HG03520 (cell line): Measurements from ENCODE around the gene TTLL3.

Experiments
- ATAC-seq: cut with Tn5 transposase; IDR thresholded peaks from one replicate; pipeline ENCODE4 v1.9.1; 2021; ENCODE audit warnings: mild to moderate bottlenecking, moderate library complexity; ENCODE audit not compliant: unreplicated experiment

Gene TTLL3

GRCh38 chr3:9806688-9807589, 3.1 kb upstream of the TTLL3 start:
- ATAC-seq = no peak

GRCh38 chr3:9807981-9808344, 2.1 kb upstream of the TTLL3 start:
- ATAC-seq = no peak

GRCh38 chr3:9808345-9809037, 1.6 kb upstream of the TTLL3 start:
- ATAC-seq = no peak

GRCh38 chr3:9809239-9809614, 835 bp upstream of the TTLL3 start:
- no peak for ATAC-seq

- ATAC-seq = no peak
Observed at GRCh38 chr3:9810433-9810770, 340 bp downstream of the TTLL3 start.

- ATAC-seq = no peak
Observed at GRCh38 chr3:9810846-9811245, 784 bp downstream of the TTLL3 start.

GRCh38 chr3:9812870-9813483, 2.9 kb downstream of the TTLL3 start:
- ATAC-seq = no peak

- ATAC-seq = no peak
Observed at GRCh38 chr3:9815986-9816385, 5.9 kb downstream of the TTLL3 start.

- ATAC-seq = no peak
Observed at GRCh38 chr3:9817436-9817835, 7.4 kb downstream of the TTLL3 start.

- no peak for ATAC-seq
Observed at GRCh38 chr3:9818666-9819335, 8.7 kb downstream of the TTLL3 start.

GRCh38 chr3:9820543-9820942, 10.5 kb downstream of the TTLL3 start:
- no peak for ATAC-seq

GRCh38 chr3:9820946-9821345, 10.9 kb downstream of the TTLL3 start:
- no peak for ATAC-seq

- no peak for ATAC-seq
Observed at GRCh38 chr3:9825451-9826040, 15.5 kb downstream of the TTLL3 start.

- ATAC-seq = no peak
Observed at GRCh38 chr3:9826815-9827573, 16.9 kb downstream of the TTLL3 start.

- ATAC-seq = no peak
Observed at GRCh38 chr3:9828801-9829755, 19.0 kb downstream of the TTLL3 start.

- no peak for ATAC-seq
Observed at GRCh38 chr3:9831253-9831652, 21.2 kb downstream of the TTLL3 start.

- ATAC-seq = no peak
Observed at GRCh38 chr3:9833078-9833477, 23.0 kb downstream of the TTLL3 start.

- ATAC-seq = no peak
Observed at GRCh38 chr3:9834520-9835380, 24.7 kb downstream of the TTLL3 start.
